ENCODE data around the gene SF3A2.

The SF3A2 gene

GRCh38 chr19:2201473-2202148 lies 35.0 kb upstream of the SF3A2 start:
- Histone ChIP-seq H3F3A (ENCODE audit: insufficient read depth) (no peaks in the 10 kb centered on the region), H3K27ac (ENCODE audit: low read depth, low read length) (no peak overlapping the region), H3K27me3 (ENCODE audit: low read length) (no peaks in the 10 kb centered on the region), H4K20me1 (ENCODE audit: low read depth, low read length) (no peaks in the 10 kb centered on the region), H3K79me2 (ENCODE audit: insufficient read depth, low read length) (peaks cover 14% of the 10 kb centered on the region; the same call in 1 of the 2 replicates), H3K9me2 (replicated peaks; ENCODE audit: insufficient read depth, low read length) (no peaks in the 10 kb centered on the region), H3K4me3 (ENCODE audit: insufficient read depth, low read length, poor library complexity, severe bottlenecking) (no peak overlapping the region), H3K9ac (ENCODE audit: low read length) (no peak overlapping the region), H3K36me3 (ENCODE audit: low read length) (no peaks in the 10 kb centered on the region), H2AFZ (ENCODE audit: low read depth, low read length, severe bottlenecking) (no peak overlapping the region), H3K9me3 (ENCODE audit: insufficient read depth, low read length) (no peaks in the 10 kb centered on the region), H3K4me2 (ENCODE audit: low read depth, low read length, poor library complexity, severe bottlenecking) (no peak overlapping the region)
- no peak for TF ChIP-seq EZH2phosphoT487 (conservative IDR thresholded peaks at IDR 0.05; ENCODE audit: low read length)
- TF ChIP-seq, protein P1, sequence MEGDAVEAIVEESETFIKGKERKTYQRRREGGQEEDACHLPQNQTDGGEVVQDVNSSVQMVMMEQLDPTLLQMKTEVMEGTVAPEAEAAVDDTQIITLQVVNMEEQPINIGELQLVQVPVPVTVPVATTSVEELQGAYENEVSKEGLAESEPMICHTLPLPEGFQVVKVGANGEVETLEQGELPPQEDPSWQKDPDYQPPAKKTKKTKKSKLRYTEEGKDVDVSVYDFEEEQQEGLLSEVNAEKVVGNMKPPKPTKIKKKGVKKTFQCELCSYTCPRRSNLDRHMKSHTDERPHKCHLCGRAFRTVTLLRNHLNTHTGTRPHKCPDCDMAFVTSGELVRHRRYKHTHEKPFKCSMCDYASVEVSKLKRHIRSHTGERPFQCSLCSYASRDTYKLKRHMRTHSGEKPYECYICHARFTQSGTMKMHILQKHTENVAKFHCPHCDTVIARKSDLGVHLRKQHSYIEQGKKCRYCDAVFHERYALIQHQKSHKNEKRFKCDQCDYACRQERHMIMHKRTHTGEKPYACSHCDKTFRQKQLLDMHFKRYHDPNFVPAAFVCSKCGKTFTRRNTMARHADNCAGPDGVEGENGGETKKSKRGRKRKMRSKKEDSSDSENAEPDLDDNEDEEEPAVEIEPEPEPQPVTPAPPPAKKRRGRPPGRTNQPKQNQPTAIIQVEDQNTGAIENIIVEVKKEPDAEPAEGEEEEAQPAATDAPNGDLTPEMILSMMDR (IDR thresholded peaks at IDR 0.05; ENCODE audit: insufficient read depth, low read length, poor library complexity, severe bottlenecking), result no peak

GRCh38 chr19:2202366-2202765 lies 34.3 kb upstream of the SF3A2 start:
- no peaks in the 10 kb centered on the region for H3K9me2 ChIP-seq (replicated peaks; ENCODE audit: insufficient read depth, low read length)
- H3K36me3 ChIP-seq (ENCODE audit: low read length), result no peaks in the 10 kb centered on the region

GRCh38 chr19:2207008-2207407 lies 29.6 kb upstream of the SF3A2 start:
- H3K79me2 ChIP-seq (ENCODE audit: insufficient read depth, low read length), result no peaks in the 10 kb centered on the region
- no peaks in the 10 kb centered on the region for H3K9me2 ChIP-seq (replicated peaks; ENCODE audit: insufficient read depth, low read length)
- H3K27me3 ChIP-seq (ENCODE audit: low read length), result no peaks in the 10 kb centered on the region
- no peaks in the 10 kb centered on the region for H3F3A ChIP-seq (ENCODE audit: insufficient read depth)
- TF ChIP-seq, protein P1 (IDR thresholded peaks at IDR 0.05; ENCODE audit: insufficient read depth, low read length, poor library complexity, severe bottlenecking), result no peak
- TF ChIP-seq EZH2phosphoT487 (conservative IDR thresholded peaks at IDR 0.05; ENCODE audit: low read length), result no peak
- H3K9me3 ChIP-seq (ENCODE audit: insufficient read depth, low read length), result no peaks in the 10 kb centered on the region
- no peak overlapping the region for H3K9ac ChIP-seq (ENCODE audit: low read length)
- H4K20me1 ChIP-seq (ENCODE audit: low read depth, low read length), result no peaks in the 10 kb centered on the region
- no peak overlapping the region for H2AFZ ChIP-seq (ENCODE audit: low read depth, low read length, severe bottlenecking)
- H3K4me3 ChIP-seq (ENCODE audit: insufficient read depth, low read length, poor library complexity, severe bottlenecking), result no peak overlapping the region
- H3K27ac ChIP-seq (ENCODE audit: low read depth, low read length), result no peak overlapping the region
- H3K36me3 ChIP-seq (ENCODE audit: low read length), result no peaks in the 10 kb centered on the region
- H3K4me2 ChIP-seq (ENCODE audit: low read depth, low read length, poor library complexity, severe bottlenecking), result no peak overlapping the region

More at GRCh38 chr19:2202366-2202765, 34.3 kb upstream of the SF3A2 start:
- Histone ChIP-seq H3K27ac (ENCODE audit: low read depth, low read length) (no peak overlapping the region), H3K4me3 (ENCODE audit: insufficient read depth, low read length, poor library complexity, severe bottlenecking) (no peak overlapping the region), H3K27me3 (ENCODE audit: low read length) (no peaks in the 10 kb centered on the region), H3K9ac (ENCODE audit: low read length) (no peak overlapping the region), H3F3A (ENCODE audit: insufficient read depth) (no peaks in the 10 kb centered on the region), H3K4me2 (ENCODE audit: low read depth, low read length, poor library complexity, severe bottlenecking) (no peak overlapping the region), H4K20me1 (ENCODE audit: low read depth, low read length) (no peaks in the 10 kb centered on the region), H3K9me3 (ENCODE audit: insufficient read depth, low read length) (no peaks in the 10 kb centered on the region), H2AFZ (ENCODE audit: low read depth, low read length, severe bottlenecking) (no peak overlapping the region), H3K79me2 (ENCODE audit: insufficient read depth, low read length) (peaks cover 7% of the 10 kb centered on the region; the same call in 1 of the 2 replicates)
- TF ChIP-seq, protein P1 (IDR thresholded peaks at IDR 0.05; ENCODE audit: insufficient read depth, low read length, poor library complexity, severe bottlenecking), result no peak
- no peak for TF ChIP-seq EZH2phosphoT487 (conservative IDR thresholded peaks at IDR 0.05; ENCODE audit: low read length)

Data from SU-DHL-6 (cell line).